A673 (cell line): ENCODE measurements around the gene FREM1. TPM values are rescaled to one million over a fixed set of nuclear protein-coding genes. Genes with fewer than 3 reads are reported as not detected.

Source experiments
- BruUV-seq: library from RNA; stranded (reverse); fragments of 400-500 nt; replicated peaks from 2 replicates; lab custom pipeline; 2021; lab: Mats Ljungman, UMichigan
- CTCF ChIA-PET: fragments of 300-600 bp; sonication (Branson Sonifier 250); formaldehyde crosslinking; loops from one replicate; lab custom pipeline; 2022; ENCODE audit warnings: antibody characterized with exemption; lab: Charles Lee
- POLR2A ChIA-PET: fragments of 300-600 bp; sonication (Branson Sonifier 250); formaldehyde crosslinking; loops from one replicate; lab custom pipeline; 2022; ENCODE audit warnings: antibody characterized with exemption; ENCODE audit not compliant: low non-redundant PET; lab: Charles Lee
- DNase-seq: peaks from one replicate; pipeline ENCODE4 v3.0.0-alpha.2; 2015; ENCODE audit warnings: low spot score
- H3K27ac ChIP-seq: fragments of 200-600 bp; sonication (generic); 2 replicates; pipeline ENCODE4 v1.5.1; 2016; ENCODE audit warnings: mixed run types, low read depth, mild to moderate bottlenecking, mixed read lengths, antibody characterized with exemption, low read length; ENCODE audit not compliant: poor library complexity, severe bottlenecking
- H3K27me3 ChIP-seq: fragments of 200-600 bp; sonication (generic); replicated peaks from 2 replicates; pipeline ENCODE4 v1.6.1; 2017; ENCODE audit warnings: mixed run types, low read depth, mild to moderate bottlenecking, mixed read lengths, antibody characterized with exemption, low read length; ENCODE audit not compliant: insufficient read depth, poor library complexity
- H3K36me3 ChIP-seq: fragments of 200-600 bp; sonication (generic); 2 replicates; pipeline ENCODE4 v1.6.1; 2016; ENCODE audit warnings: mixed run types, mild to moderate bottlenecking, mixed read lengths, antibody characterized with exemption, low read length; ENCODE audit not compliant: insufficient read depth, poor library complexity, severe bottlenecking
- H3K4me1 ChIP-seq: fragments of 200-600 bp; sonication (generic); 2 replicates; pipeline ENCODE4 v1.6.1; 2017; ENCODE audit warnings: mixed run types, mild to moderate bottlenecking, mixed read lengths, antibody characterized with exemption, low read length; ENCODE audit not compliant: insufficient read depth, poor library complexity, severe bottlenecking
- H3K4me3 ChIP-seq: fragments of 200-600 bp; sonication (generic); 2 replicates; pipeline ENCODE4 v1.5.1; 2016; ENCODE audit warnings: low read depth, mixed run types, mild to moderate bottlenecking, mixed read lengths, low read length; ENCODE audit not compliant: poor library complexity, severe bottlenecking
- H3K9me3 ChIP-seq: fragments of 200-600 bp; sonication (generic); 2 replicates; pipeline ENCODE4 v1.6.1; 2016; ENCODE audit warnings: mixed run types, low read depth, mild to moderate bottlenecking, mixed read lengths, antibody characterized with exemption, low read length; ENCODE audit not compliant: poor library complexity, severe bottlenecking
- CTCF ChIP-seq: fragments of 300-800, 200-600 bp; sonication (generic); conservative IDR thresholded peaks from 2 replicates; pipeline ENCODE4 v1.5.1; 2017; ENCODE audit warnings: low read depth, mild to moderate bottlenecking, antibody characterized with exemption, low read length, moderate library complexity, mixed read lengths
- EZH2 ChIP-seq: fragments of 200-600 bp; sonication (generic); IDR thresholded peaks from 2 replicates; pipeline ENCODE4 v1.6.1; 2017; ENCODE audit warnings: borderline replicate concordance, low read depth, mild to moderate bottlenecking, mixed read lengths, antibody characterized with exemption, low read length; ENCODE audit not compliant: poor library complexity, severe bottlenecking
- intact Hi-C: fragments of 100-400 bp; cut with micrococcal nuclease; formaldehyde crosslinking; loops from one replicate; pipeline ENCODE4 v1.10.0; 2022; ENCODE audit not compliant: unreplicated experiment
- total RNA-seq: library from RNA; stranded (reverse); gene quantifications from 2 replicates; pipeline ENCODE4 v1.2.3, GENCODE V29; 2021

FREM1 gene
- total RNA-seq, 1 experiment from 2014 or later: 4.2 TPM

GRCh38 chr9:14842269-14842668, 68.0 kb downstream of the FREM1 start:
- BruUV-seq: no TSS peak

GRCh38 chr9:14838701-14839100, 71.5 kb downstream of the FREM1 start:
- DNase-seq: no peak
- BruUV-seq: no TSS peak
- H3K36me3 ChIP-seq: no peaks in the 10 kb centered on the region
- no peaks in the 10 kb centered on the region for H3K27me3 ChIP-seq
- no peaks in the 10 kb centered on the region for H3K9me3 ChIP-seq
- ChIA-PET CTCF (no interaction called here), POLR2A (no interaction called here)
- no peak for TF ChIP-seq CTCF
- no peak for TF ChIP-seq EZH2
- intact Hi-C loops: no loop called here
- H3K4me3 ChIP-seq: no peak overlapping the region
- no peak overlapping the region for H3K27ac ChIP-seq
- H3K4me1 ChIP-seq: no peaks in the 10 kb centered on the region

More at GRCh38 chr9:14842269-14842668, 68.0 kb downstream of the FREM1 start:
- ChIA-PET CTCF (no interaction called here), POLR2A (no interaction called here)
- TF ChIP-seq CTCF: no peak
- no peak for TF ChIP-seq EZH2
- no peaks in the 10 kb centered on the region for H3K9me3 ChIP-seq
- no peak overlapping the region for H3K4me3 ChIP-seq
- peaks cover 4% of the 10 kb centered on the region for H3K4me1 ChIP-seq
- no peak overlapping the region for H3K27ac ChIP-seq
- H3K27me3 ChIP-seq: no peaks in the 10 kb centered on the region
- no peak for DNase-seq
- no peaks in the 10 kb centered on the region for H3K36me3 ChIP-seq
- intact Hi-C loops: loop anchor here (10.0 kb wide), 1 partner anchor 293 kb away; no protein-coding TSS in a partner anchor

- Histone ChIP-seq H3K9me3 (no peaks in the 10 kb centered on the region), H3K27me3 (no peaks in the 10 kb centered on the region), H3K4me3 (no peak overlapping the region), H3K36me3 (no peaks in the 10 kb centered on the region), H3K4me1 (no peaks in the 10 kb centered on the region), H3K27ac (no peak overlapping the region)
- intact Hi-C loops: no loop called here
- no TSS peak for BruUV-seq
- TF ChIP-seq CTCF (no peak), EZH2 (no peak)
- DNase-seq: no peak
- ChIA-PET CTCF (no interaction called here), POLR2A (no interaction called here)
These were observed 73.3 kb downstream of the FREM1 start for GRCh38 chr9:14836885-14837284.
